Astrocyte of the cerebellum (primary cell): Measurements from ENCODE around the gene STYX.

Experiments
- DNase-seq: peaks from one replicate; pipeline ENCODE4 v3.0.0-alpha.2; 2011; ENCODE audit warnings: low read depth
- H3K4me3 ChIP-seq: 2 replicates; pipeline ENCODE4 v1.5.1; 2011; ENCODE audit warnings: mild to moderate bottlenecking, low read depth, low read length, moderate library complexity
- CTCF ChIP-seq: IDR thresholded peaks from 2 replicates; pipeline ENCODE4 v1.5.1; 2012; ENCODE audit warnings: low read length, low read depth, moderate library complexity, mild to moderate bottlenecking; ENCODE audit errors: missing control alignments
- in situ Hi-C: cut with HindIII; loops from 2 replicates; pipeline ENCODE4 v1.10.0; 2017; ENCODE audit warnings: low sequenced_read_pairs

STYX gene

DNA sequence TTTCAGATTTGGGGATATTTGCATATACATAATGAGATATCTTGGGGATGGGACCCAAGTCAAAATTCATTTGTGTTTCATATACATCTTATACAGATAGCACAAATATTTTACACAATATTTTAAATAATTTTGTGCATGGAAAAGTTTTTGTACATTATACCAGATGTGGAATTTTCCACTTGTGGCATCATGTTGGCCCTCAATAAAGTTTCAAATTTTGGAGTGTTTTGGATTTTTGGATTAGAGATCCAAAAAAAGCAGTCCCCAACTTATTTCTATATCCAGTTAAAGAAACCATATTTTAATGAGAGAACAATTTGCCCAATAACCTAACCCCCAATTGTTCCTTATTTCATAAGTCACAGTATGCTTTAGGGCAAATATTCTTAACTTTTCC, 56.9 kb downstream of the STYX start:
- no peak overlapping the region for H3K4me3 ChIP-seq
- in situ Hi-C loops = no loop called here
- TF ChIP-seq CTCF = no peak
- no peak for DNase-seq

- TF ChIP-seq CTCF = no peak
- in situ Hi-C loops = no loop called here
- H3K4me3 ChIP-seq = no peak overlapping the region
- no peak for DNase-seq
These were observed 59.2 kb downstream of the STYX start for GRCh38 chr14:52789118-52789517.

- TF ChIP-seq CTCF = no peak
- DNase-seq = no peak
- H3K4me3 ChIP-seq = peak overlapping the region; percentile 75
- in situ Hi-C loops = no loop called here
These were observed 60.2 kb downstream of the STYX start for GRCh38 chr14:52790011-52790755.

DNA sequence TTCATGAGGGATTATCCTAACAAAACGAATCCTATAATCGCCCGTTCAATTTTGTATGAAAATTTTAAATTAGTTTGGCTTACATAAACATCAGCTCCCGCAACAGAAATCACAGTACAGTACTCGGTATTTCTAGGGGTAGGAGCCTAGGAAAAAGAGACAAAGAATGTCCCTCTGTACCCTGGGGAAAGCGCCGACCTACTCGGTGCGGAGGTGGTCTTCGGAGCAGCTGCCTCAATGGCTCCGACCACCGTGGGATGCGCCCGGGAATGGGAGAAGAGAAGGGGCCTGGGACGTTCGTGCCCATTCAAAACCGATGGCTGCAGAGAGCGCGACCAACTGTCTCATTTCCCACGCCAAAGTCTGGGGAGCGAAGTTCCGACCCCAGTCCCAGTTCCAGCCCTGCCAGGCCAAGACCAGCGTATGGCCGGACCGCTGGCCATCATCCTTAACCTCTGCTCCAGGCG, 60.8 kb downstream of the STYX start:
- in situ Hi-C loops = no loop called here
- TF ChIP-seq CTCF = no peak
- peak overlapping the region; percentile 75 for H3K4me3 ChIP-seq
- DNase-seq = no peak

- no peak for TF ChIP-seq CTCF
- DNase-seq = peak; percentile 61
- in situ Hi-C loops = no loop called here
- peak within 1 kb of the TSS; percentile 75 for H3K4me3 ChIP-seq
These were observed 61.5 kb downstream of the STYX start, which contains the start of gene GNPNAT1 for GRCh38 chr14:52791223-52792096. Gene GNPNAT1, minus strand, starts transcription at chr14:52791607. Its CDS starts 6,957 bp downstream, at chr14:52784650.

- no peak for DNase-seq
- no peak for TF ChIP-seq CTCF
- in situ Hi-C loops = no loop called here
- H3K4me3 ChIP-seq = peak overlapping the region; percentile 75
These were observed 62.1 kb downstream of the STYX start for GRCh38 chr14:52792097-52792415.
